IPS DF 4.7 (cell line): ENCODE results near the gene PDE7B.

ENCODE experiments used
- DNase-seq: peaks from one replicate; pipeline ENCODE4 v3.0.0-alpha.2; 2013; ENCODE audit warnings: low spot score; ENCODE audit errors: extremely low read depth

PDE7B gene

DNA sequence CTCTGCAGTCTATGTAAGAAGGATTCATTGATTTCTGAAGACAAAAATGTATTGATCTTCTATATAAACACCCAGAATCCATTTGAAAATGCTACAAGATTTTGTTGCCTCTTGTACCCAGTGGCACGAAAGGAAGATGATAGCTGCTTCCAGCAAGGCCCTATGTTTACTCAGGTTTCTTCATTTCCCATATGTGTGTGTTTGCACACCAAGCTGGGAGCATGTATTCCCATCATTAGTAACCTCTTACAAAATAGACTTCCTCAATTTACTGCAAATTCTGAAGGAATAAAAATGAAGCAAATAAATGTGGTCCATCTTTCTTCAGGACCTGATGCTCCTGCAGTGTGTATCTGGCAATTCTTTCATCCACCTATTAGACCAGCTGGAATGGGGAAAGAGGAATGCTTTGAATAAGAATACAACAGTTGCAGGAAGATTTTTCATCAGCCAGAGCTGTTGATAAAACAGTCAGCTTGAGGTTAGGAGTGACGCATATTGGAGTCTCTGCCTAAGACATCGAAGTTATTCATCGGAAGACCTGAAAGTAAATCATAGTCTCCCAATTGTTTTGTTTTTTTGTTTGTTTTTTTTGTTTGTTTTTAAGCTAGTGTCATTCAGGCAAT lies 132.3 kb downstream of the PDE7B start:
- no peak for DNase-seq

DNA sequence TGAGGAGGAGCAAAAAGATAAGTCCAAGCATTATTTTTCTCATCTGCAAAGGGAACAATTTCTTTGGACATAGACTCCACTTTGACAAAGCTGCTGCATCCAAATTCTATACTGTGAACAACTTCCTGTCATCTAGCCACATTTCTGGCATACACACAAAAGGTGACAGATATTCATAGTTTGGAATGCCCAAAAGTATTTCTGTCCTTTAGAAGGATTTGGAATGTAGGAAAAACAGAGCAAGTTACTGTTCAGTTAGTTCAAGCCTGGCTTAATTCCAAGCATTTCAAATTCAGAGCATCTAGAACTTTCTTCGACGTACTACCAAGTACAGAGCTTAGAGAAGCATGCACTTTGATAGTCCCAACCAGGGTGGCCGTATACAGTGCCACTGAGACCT lies 134.0 kb downstream of the PDE7B start:
- DNase-seq, result no peak

DNA sequence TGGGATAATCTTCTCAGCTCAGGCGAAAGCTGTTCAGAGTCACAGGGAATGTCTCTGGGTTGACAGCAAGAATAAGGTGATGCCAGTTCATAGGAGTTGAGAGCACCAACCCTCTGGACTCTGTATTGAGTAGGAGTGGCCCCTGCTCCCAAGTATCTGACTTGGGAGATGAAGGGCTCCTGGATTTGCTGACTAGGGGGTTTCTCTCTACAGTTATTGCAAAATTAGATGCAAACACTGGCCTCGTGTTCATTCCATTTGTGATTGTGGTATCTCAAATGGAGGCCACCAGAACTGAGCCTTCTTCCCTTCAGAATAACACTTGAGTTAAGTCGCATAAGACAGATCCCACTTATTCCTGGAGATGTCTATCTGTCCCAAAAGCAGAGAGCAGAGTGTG lies 135.7 kb downstream of the PDE7B start:
- DNase-seq, result no peak

DNA sequence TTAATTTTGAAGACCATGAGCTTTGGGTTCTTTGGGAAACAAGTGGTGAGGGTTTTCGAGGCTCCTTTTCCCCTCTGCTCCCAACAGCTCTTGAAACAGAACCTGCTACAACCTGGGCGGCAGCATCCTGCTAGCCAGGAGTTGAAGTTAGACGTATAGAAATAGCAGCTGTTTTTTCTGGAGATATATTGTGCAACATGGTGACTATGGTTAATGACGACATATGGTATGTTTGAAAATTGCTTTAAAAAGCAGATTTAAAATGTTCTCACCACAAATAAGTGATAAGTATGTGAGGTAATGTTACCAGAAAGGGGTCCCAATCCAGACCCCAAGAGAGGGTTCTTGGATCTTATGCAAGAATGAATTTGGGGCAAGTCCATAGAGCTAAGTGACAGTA lies 138.9 kb downstream of the PDE7B start:
- DNase-seq, result no peak

DNA sequence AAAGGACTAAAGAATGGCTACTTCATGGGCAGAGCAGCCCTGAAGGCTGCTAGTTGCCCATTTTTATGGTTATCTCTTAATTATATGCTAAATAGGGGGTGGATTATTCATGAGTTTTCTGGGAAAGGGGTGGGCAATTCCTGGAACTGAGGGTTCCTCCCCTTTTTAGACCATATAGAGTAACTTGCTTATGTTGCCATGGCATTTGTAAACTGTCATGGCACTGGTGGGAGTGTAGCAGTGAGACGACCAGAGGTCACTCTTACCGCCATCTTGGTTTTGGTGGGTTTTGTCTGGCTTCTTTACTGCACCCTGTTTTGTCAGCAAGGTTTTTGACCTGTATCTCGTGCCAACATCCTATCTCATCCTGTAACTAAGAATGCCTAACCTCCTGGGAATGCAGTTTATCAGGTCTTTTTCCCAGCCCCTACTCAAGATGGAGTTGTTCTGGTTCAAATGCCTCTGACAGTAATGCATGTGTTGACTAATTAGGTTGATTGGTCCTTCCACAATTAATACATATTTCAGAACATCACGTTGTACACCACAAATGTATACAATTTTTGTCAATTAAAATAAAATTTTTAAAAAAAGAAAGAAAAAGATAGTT lies 139.5 kb downstream of the PDE7B start:
- no peak for DNase-seq

DNA sequence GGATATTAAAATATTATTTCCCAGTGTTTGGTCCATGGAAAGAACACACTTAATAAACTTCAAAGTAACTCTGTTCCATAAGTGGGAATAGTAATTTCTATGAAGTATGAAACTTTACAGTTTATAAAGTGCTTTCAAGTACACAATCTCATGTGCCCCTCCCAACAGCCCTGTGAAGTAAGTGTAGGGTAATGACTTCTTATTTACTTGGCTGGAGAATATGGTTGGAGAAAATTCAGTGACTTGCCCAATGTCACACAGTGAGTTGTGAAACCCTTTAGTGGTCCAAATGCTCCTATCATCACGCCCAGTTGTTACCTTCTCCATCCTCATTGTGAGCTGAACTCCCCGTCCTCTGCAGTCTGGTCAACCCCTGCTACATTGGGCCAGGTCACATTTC lies 141.2 kb downstream of the PDE7B start:
- no peak for DNase-seq

DNA sequence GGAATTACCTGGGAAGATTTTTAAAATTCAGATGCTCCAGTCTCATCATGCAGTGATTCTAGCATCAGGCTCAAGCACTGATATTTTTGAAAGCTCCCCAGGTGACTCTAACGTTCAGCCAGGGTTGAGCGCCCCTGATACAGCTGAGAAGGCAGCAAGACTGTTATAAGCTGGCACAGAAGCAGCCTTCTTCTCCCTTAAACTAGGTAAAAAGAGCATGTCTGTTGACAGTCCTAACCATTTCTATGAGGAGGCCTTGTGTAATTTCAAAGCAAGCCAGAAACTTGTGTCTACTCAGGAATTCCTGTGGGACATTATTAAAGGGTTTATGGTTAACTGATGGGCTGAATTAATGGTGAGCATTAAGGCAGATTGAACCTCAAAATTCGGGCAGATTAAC lies 141.9 kb downstream of the PDE7B start:
- no peak for DNase-seq

DNA sequence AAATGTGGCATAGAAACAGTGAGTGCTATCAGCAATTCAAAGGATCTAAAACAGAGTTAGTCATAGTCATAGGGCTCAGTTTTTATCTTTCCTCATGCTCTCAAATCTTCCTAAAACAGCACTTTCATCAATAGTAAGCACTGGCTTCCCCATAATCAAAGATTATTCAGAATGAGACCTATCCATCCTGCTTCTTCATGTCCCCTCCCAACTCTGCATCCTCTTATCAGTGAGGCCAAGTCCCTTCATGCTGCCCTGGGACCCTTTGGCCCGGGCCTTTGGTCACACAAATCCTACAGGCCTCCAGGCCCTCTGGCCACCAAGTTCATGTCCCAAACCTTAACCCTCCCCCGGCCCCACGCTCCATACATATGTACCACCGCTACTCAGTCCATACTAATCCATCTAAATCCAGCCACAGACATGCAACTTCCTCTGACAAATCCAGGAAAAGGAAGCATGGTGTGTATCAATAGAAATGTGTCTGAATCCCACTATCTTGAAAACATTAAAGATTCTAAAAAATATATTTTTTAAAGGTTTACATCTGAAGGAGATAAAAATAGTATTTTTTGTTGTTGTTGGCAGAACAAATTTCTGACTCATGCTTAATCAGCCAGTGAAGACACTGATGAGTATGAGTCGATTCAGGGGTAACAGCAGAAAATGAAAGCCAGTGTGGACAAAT lies 143.5 kb downstream of the PDE7B start:
- DNase-seq, result no peak

DNA sequence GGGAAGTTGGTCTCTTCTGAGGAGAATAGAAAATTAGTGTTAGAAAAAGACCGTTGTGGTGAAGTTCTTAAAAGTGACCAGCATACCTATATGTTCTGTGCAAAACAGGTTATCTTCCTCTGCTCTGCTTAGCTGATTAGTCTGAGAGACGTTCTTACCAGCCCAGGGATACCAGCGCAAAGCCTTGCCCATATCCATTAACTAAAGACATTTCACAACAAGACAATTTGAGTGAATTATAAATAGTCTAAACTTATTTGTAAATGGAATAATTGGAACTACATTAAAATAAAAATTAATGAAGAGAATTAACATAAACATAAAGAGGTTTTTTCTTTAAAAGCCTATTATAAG lies 144.0 kb downstream of the PDE7B start:
- DNase-seq, result no peak

DNA sequence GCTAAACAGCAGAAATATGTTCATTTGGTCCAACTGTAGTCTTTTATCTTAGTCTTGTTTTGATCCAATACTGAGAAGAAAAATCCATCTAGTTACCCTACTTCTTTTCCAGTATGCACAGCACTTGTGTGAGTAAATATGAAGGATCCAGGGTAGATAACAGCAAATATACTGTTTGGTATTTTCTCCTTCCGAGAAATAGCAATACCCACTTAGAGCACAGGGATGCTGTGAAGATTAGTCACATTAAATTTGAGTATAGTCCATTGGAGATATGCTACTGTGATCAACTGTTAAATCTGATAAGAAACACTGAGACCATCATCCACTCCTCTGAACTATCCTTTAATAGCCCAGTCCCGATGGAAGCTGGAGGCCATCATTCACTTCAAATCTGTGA lies 145.2 kb downstream of the PDE7B start:
- DNase-seq, result no peak

DNA sequence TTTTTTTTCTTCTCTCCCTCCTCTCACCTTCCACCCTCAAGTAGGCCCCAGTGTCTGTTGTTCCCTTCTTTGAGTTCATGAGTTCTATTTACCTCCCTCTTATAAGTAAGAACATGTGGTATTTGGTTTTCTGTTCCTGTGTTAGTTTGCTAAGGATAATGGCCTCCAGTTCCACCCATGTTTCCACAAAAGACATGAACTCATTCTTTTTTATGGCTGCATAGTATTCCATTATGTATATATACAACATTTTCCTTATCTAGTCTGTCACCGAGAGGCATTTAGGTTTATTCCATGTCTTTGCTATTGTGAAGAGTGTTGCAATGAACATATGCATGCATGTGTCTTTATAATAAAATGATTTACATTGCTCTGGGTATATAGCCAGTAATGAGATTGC lies 147.9 kb downstream of the PDE7B start:
- DNase-seq, result no peak

DNA sequence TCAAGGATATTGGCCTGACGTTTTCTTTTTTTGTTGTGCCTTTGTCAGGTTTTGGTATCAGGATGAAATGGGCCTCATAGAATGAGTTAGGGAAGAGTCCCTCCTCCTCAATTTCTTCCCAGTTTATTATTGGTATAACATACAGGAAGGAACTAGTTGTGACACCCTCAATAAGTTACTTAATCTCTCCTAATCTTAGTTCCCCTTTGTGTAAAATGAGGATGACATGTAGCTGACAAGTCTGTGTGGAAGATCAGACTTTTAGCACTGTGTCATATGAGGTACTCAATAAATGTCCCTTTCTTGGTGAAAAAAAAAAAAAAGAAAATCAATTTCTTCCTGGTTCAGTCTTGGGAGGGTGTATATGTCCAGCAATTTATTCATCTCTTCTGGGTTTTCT lies 155.8 kb downstream of the PDE7B start:
- no peak for DNase-seq

DNA sequence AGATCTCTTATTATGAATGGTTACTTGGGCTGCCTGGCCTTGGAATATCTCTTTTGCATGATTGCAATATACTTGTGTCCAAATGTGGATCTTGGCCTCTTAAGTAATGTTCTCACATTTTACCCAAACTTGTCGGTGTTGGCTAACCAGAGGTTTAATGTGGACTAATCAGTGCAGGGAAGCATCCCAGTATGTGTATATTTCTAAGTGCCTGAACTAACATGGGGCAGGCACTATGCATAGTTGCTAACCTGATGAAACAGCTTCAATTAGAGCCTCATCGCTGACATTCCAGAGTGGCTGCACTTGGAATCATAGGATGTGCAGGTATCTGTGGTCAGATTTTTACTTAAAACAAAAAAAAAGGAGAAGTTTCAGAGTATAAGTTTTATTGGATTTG lies 160.0 kb downstream of the PDE7B start:
- no peak for DNase-seq

DNA sequence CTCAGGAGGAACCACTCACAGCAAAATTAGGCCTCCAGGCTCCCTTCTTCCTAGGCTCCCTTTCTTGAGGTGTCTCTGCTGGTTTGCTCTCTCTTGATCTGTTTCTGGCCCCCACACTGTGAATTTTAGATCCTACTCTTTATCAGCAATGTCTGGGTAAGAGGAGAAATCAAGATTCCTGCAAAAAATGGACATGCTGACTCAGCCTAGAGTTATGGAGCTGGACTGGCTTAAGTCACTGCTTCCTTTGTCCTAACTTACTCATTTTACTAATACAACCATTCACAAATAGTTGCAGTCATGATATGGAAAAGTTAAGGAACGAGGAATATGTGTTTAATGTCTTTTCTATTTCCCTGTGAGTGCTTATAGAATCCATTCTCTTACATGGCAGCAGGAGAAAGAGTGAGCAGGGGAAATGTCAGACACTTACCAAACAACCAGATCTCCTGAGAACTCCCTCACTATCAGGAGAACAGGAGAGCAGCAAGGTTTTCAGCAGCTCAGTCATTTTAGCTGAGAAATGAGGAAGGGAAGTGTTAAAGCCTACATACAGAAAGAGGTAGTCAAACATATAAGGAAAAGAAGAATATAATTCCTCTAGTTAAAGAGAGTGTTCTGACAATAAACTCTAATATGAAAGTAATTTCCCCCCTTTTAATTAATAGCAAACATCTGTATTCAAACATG lies 160.8 kb downstream of the PDE7B start:
- DNase-seq, result no peak

DNA sequence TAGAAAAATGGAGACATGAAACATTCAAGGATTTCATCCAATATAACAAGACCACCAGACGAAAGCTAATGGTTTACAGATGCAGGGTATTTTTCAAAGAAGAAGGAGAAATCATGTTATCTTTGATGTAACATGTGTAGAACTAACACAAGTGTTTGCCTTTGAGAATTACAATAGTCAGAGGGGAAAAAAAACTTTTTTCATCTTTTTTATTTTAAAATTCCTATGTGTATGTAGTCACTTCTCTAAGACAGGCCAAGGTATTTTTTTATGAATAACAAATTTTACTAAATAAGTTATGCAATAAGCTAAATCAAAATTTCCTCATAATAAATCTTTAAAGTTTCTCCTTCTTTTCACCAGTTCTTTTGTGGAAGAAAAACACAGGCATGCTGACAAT lies 161.4 kb downstream of the PDE7B start:
- DNase-seq, result no peak

DNA sequence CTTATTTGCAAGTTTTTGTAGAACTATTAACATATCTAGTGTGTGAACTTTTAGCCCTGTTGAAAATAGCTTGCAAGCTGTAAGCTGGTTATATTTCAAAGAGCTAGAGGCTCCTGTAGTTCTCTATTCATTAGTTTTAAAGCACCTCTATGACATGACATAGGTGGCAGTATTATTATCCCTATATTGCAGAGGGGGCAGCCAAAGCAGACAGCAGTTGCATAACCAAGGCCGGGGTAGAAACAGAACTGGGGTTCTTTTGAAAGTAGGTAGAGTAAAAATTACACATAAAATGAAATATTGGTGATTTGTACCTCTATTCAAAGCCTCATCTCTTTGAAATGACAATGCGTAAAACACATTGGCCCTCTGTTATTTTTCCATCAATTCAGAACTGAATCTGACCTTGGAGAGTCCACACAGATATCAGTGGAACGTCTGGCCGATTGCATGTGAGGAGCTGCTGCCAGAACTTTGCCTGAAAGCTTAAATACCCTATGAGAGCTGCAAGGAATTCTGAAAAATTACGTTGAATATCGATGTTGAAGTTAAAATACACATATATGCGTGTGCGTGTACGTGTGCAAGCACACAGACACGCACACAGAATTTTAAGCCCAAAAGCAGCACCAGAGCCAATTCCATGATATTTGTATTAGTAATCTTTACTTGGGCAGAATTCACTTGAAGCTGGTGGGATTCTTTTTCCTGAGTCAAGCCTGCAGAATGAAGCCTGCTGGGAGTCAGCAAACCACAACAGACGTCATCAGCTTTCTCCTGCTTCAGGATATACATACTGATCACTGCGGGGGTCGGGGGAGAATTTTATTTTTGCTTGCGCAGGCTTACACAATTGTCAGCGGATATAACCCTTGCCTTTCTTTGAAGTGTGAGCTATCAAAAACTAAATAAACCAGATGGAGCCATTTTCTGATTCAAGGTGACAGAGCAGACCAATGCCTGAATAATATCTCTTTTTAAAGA lies 163.2 kb downstream of the PDE7B start:
- no peak for DNase-seq

DNA sequence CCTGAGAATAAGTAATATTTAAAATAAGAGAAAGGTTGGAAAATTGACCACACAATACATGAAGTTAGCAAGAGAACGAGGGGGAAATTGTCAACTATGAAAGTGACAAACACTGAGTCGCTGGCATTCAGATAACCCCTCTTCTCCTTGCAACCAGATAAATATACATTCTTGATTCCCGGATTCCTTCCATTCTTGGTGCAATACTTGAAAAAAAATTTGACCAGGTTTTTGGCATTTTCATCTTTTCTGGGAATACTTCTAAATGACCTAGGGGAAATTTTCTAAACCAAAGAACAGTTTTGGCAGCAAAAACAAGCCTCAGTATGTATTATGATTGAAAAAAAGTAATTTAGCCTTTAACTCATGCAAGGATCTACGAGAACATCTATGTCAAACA lies 164.0 kb downstream of the PDE7B start:
- no peak for DNase-seq

DNA sequence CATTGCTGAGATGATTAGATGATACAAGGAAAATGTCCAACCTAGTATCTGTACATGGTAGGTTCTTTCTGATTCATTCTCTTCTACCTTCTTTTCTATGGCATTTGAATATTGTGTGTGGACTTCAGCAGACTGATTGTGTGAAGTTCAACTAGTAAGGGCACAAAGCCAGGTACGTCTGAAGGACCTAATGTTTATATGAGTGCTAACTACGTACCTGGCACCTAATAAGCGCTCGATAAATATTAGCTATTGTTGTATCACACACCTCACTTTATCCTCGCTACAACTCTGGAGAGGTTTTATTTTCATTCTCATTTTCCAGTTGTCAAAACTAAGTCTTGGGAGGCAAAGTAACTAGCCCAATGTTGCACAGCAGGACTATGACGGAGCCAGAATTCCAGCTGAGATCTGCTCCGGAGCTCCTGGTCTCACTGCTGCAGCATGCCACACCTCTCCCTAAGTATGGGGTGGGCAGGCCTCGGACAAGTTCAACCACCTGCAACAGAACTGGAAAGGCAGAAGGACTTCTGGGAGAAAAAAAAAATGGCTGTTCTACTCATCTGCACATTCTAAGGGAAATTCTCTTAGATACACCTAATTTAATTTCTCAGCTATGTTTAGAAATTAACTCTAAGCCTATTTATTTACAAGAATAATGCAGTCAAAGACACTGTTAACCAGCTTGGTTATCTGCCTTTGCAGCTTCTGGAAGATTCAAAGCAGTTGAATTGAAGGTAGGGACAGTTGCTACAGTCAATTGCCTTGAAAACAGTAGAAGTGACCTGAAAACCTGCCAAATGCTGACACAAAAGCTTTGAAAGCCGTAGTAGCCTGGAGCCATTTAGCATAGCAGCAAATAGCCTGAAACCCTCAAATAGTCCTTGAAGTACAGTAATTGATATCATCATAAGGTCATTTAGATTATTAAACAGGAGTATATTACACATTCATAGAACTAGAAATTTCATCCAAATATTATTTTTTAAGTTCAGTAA lies 165.0 kb downstream of the PDE7B start:
- no peak for DNase-seq

DNA sequence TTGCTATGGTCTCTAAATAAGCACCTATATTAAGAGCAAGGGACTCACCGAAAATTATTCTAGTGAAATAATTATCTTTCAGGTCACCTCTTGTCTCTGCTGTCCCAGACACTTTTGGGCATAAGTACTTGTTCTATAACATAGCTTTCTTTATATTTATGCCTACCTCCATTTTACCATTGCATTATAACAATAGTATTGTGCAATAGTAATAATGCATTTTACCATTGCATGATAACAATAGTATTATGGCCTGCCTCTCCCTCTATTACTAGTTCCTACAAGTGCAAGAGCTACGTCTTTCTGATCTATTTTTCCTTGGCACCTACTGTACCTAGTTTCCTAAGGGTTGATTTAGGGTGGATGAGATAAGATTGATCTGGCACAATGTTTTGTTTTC lies 169.2 kb downstream of the PDE7B start:
- no peak for DNase-seq

DNA sequence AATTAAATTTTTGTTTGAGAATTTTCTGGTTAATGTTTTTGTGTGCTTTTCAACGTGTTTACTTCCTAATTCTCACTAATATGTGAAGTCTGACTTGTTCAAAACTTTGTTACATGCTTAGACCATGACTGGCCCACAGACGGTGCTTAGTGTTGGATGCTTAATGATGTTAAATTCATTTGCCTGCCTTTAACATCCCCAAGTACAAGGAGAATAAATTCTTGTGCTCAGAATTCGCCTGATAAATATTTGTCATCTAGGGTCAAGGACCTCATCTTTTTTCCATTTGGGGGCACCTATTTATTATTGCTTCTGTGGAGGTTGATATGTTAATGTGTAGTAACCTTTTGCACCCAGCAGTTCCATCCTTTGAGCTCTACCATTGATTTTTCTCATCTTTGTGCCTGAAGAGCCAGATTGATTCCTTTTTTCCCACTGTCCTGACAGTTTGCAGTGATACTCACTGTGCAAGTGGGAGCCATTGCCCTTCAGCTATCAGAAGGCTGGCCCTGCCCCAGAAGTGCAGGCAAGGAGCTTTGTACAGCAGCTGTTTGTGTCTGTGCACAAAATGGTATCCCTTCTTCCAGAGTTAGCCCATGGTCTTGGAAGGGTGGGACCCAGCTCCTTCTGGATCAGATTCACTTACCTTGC lies 170.8 kb downstream of the PDE7B start:
- no peak for DNase-seq
